ENCODE measurements around the gene B4GALNT1.
A peak's percentile ranks its signal among the peaks of the same experiment; 100 is the strongest.

Gene B4GALNT1

DNA sequence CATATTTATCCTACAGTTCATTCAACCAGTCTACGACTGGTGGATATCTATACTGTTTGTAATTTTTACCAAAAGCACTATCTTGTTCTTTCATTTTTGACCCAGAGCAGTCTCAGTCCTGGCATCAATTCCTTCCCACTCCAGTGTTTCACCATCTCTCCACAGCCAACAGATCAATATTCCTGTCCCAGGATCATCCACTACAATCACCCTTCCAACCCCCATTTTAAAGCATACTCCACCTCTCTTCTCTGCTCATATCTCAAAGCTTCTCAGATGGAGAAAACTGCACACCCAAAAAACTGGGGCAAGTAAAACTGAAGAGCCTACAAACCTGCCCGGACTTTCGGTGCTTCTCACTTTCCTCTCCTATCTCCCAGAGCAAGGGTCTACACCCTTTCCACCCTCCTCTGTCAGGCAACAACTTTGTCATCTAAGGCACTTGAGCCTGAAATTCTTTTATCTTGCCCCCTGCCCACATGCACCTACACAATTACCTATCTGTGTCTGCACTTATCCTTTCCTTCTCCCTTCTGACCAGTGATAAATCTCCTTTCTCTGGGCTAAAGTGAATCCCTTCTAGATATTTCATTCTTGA, 46.1 kb downstream of the B4GALNT1 start:
- no peak for DNase-seq (ENCODE audit: low read depth)
- H3K4me3 ChIP-seq (replicated peaks; ENCODE audit: low read depth, low read length): no peak overlapping the region

DNA sequence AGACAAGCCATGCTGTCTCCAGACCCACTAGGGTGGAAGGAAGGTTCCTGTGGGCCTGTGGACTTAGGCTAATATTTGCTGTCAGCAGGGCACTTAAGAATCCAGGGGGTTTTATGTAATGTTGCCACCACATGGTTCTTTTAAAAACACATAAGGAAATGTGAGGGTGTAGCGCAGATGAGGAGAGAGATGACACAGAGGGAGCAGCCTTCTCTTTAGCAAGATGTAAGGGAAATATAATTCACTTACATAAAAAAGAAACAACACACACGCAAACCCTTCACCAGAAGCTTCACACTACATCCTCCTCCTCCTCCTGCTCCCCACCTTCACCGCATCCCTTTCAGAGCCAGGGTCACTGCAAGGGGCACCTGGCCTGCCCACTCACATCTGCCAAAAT, 46.9 kb downstream of the B4GALNT1 start:
- DNase-seq (ENCODE audit: low read depth): no peak
- no peak overlapping the region for H3K4me3 ChIP-seq (replicated peaks; ENCODE audit: low read depth, low read length)
- TF ChIP-seq, protein P1, sequence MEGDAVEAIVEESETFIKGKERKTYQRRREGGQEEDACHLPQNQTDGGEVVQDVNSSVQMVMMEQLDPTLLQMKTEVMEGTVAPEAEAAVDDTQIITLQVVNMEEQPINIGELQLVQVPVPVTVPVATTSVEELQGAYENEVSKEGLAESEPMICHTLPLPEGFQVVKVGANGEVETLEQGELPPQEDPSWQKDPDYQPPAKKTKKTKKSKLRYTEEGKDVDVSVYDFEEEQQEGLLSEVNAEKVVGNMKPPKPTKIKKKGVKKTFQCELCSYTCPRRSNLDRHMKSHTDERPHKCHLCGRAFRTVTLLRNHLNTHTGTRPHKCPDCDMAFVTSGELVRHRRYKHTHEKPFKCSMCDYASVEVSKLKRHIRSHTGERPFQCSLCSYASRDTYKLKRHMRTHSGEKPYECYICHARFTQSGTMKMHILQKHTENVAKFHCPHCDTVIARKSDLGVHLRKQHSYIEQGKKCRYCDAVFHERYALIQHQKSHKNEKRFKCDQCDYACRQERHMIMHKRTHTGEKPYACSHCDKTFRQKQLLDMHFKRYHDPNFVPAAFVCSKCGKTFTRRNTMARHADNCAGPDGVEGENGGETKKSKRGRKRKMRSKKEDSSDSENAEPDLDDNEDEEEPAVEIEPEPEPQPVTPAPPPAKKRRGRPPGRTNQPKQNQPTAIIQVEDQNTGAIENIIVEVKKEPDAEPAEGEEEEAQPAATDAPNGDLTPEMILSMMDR (IDR thresholded peaks at IDR 0.05; ENCODE audit: low read length, missing control alignments): no peak

More for the DNA sequence above, 46.1 kb downstream of the B4GALNT1 start:
- TF ChIP-seq, protein P1 (IDR thresholded peaks at IDR 0.05; ENCODE audit: low read length, missing control alignments): no peak

DNA sequence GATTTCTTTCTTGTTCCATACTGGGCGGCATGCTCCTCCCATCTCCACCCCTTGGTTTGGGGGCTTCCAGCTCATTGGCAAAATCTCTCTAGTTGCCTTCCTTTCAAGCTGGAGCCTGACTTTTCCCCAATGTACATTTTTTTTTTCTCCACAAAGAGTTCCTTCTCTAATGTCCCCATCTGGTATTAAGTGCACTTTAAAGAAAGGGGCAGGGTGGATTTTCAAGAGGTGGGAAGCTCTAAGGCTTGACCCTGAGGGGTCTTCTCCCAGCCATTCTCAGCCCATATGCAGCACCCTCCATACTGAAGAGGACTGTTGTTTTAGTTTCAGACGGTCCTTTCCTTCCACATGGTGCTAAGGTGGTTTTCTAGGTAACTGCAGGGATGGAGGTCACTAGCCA, 47.8 kb downstream of the B4GALNT1 start:
- no peak overlapping the region for H3K4me3 ChIP-seq (replicated peaks; ENCODE audit: low read depth, low read length)
- TF ChIP-seq, protein P1 (IDR thresholded peaks at IDR 0.05; ENCODE audit: low read length, missing control alignments): no peak
- no peak for DNase-seq (ENCODE audit: low read depth)

DNA sequence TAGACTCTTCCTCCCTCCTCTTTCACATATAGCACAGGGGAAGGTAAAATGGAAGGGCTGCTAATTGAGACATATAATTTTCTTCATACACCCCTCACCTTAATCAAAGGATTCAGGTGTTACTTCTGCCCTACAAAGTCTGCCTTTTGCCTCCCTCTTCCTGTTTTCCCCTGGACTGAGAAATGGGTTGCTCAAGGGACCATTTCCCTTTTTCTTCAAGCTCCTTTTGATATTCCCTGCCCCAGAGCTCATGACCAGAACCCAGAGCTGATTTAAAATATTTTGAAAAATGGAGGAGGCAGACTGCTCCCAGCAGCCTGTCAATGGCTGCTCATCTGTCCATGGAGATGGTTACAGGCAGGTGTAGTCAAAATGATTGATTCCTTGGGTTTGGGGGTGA, 48.3 kb downstream of the B4GALNT1 start:
- DNase-seq (ENCODE audit: low read depth): no peak
- H3K4me3 ChIP-seq (replicated peaks; ENCODE audit: low read depth, low read length): no peak overlapping the region
- TF ChIP-seq, protein P1 (IDR thresholded peaks at IDR 0.05; ENCODE audit: low read length, missing control alignments): no peak

DNA sequence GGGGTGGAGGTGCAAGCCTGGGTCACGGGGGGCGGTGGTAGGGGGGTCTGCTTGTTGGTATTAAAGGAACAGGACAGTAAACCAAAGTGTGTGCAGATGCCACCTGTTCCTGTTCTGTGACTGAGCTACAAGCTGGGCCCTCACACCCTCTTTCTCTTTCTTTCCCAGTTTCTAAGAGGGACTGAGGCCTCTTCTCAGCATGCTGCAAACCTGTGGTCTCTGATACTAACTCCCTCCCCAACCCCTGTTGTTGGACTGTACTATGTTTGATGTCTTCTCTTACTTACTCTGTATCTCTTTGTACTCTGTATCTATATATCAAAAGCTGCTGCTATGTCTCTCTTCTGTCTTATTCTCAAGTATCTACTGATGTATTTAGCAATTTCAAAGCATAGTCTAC, 49.0 kb downstream of the B4GALNT1 start:
- TF ChIP-seq, protein P1 (IDR thresholded peaks at IDR 0.05; ENCODE audit: low read length, missing control alignments): no peak
- H3K4me3 ChIP-seq (replicated peaks; ENCODE audit: low read depth, low read length): no peak overlapping the region
- no peak for DNase-seq (ENCODE audit: low read depth)

DNA sequence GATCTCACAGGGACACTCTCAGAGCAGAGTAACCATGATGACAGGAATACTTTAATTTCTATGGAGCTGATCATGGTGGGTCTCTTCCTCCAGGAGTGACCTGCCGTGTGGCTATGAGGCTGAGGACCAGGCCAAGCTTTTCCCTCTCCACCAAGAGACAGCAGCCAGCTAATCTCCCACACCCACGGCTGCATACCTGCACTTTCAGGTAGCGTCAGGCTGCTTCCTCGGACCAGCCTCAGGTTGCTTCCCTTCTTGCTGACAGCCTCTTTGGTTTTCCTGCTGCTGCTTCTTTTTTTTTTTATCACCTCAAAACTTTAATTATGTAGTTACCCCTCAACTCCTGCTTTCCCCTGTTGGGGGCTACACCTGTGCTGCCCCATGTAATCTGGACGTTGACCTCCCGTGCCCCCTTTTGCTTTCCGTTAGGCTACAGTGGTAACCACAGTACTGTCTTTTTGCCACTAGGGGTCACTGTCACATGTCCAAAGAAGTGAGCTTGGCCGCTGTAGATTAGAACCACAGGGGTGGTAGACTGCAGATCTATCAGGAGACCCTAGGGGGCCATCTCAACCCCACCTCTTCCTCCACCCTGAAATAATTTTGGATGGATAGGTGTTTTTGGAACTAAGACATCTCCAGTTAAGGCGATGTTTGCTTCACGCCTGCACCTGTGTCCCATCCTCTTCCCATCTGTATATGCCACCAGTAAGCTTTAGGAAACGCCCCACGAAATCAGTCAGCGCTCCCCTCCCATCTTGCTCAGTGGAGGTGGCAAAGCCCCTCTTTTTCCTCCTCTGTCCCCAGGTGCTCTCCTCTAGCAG, 49.8 kb downstream of the B4GALNT1 start:
- TF ChIP-seq, protein P1 (IDR thresholded peaks at IDR 0.05; ENCODE audit: low read length, missing control alignments): peak; percentile 91
- H3K4me3 ChIP-seq (replicated peaks; ENCODE audit: low read depth, low read length): no peak overlapping the region
- DNase-seq (ENCODE audit: low read depth): peak; percentile 86
